Endothelial cell of umbilical vein (primary cell): ENCODE data around the gene RALB. TPM values are rescaled to one million over a fixed set of nuclear protein-coding genes. Genes with fewer than 3 reads are reported as not detected.

ENCODE experiments used
- BruUV-seq: library from RNA; stranded (reverse); fragments of 400-500 nt; replicated peaks from 2 replicates; lab custom pipeline; 2021; lab: Mats Ljungman, UMichigan
- CTCF ChIA-PET: fragments of 300-600, 350-600 bp; sonication (Branson Sonifier 250); formaldehyde crosslinking; loops from one replicate; lab custom pipeline; 2021; ENCODE audit warnings: antibody characterized with exemption, inconsistent platforms; lab: Charles Lee
- POLR2A ChIA-PET: fragments of 300-600, 350-600 bp; sonication (Branson Sonifier 250); formaldehyde crosslinking; loops from one replicate; lab custom pipeline; 2021; ENCODE audit warnings: antibody characterized with exemption, inconsistent platforms; lab: Charles Lee
- DNase-seq: peaks from one replicate; pipeline ENCODE4 v3.0.0-alpha.2; 2011; ENCODE audit warnings: low read depth, low spot score
- FAIRE-seq: peaks from 2 replicates; lab custom pipeline; 2011; peaks lifted over from hg19 to GRCh38; lab: Jason Lieb, UNC
- H2AFZ ChIP-seq: 2 replicates; pipeline ENCODE4 v1.6.0; 2012; ENCODE audit warnings: low read depth, low read length, control low read depth, inconsistent platforms
- H3K27ac ChIP-seq: 2 replicates; pipeline ENCODE4 v1.5.1; 2011; ENCODE audit warnings: low read depth, mild to moderate bottlenecking, control low read depth, low read length, moderate library complexity; ENCODE audit not compliant: insufficient read depth
- H3K27me3 ChIP-seq, 2 experiments: 2 replicates each; pipeline versions ENCODE4 v1.6.0 to v1.6.1; 2011; ENCODE audit warnings: low read length in 2 of 2, mixed read lengths in 1 of 2; ENCODE audit not compliant: control insufficient read depth in 2 of 2, insufficient read depth in 2 of 2
- H3K36me3 ChIP-seq, 2 experiments: 2 replicates in 1 of 2; 3 replicates in 1 of 2; pipeline ENCODE4 v1.5.1; 2011; ENCODE audit warnings: low read length in 2 of 2, mild to moderate bottlenecking in 1 of 2, moderate library complexity in 1 of 2; ENCODE audit not compliant: control insufficient read depth in 2 of 2, insufficient read depth in 2 of 2; ENCODE audit errors: extremely low read depth in 1 of 2
- H3K4me1 ChIP-seq: 3 replicates; pipeline ENCODE4 v1.5.1; 2011; ENCODE audit warnings: mild to moderate bottlenecking, low read length; ENCODE audit not compliant: control insufficient read depth, insufficient read depth; ENCODE audit errors: extremely low read depth
- H3K4me2 ChIP-seq: 2 replicates; pipeline ENCODE4 v1.6.1; 2011; ENCODE audit warnings: low read length, control low read depth, mixed read lengths; ENCODE audit not compliant: insufficient read depth
- H3K4me3 ChIP-seq, 3 experiments: fragments of 200-600 bp in 1 of 3; sonication (generic), shearing (Covaris generic) in 1 of 3; replicated peaks in 1 of 3; 2 replicates each; pipeline ENCODE4 v1.5.1; 2011 to 2016; ENCODE audit warnings: control low read depth in 3 of 3, low read length in 3 of 3, mild to moderate bottlenecking in 2 of 3, inconsistent platforms in 1 of 3, low read depth in 1 of 3, moderate library complexity in 1 of 3; ENCODE audit not compliant: insufficient read depth in 1 of 3
- H3K79me2 ChIP-seq: 2 replicates; pipeline ENCODE4 v1.6.0; 2012; ENCODE audit warnings: low read length, inconsistent platforms; ENCODE audit not compliant: control insufficient read depth, insufficient read depth
- H3K9ac ChIP-seq: replicated peaks from 2 replicates; pipeline ENCODE3; 2011; ENCODE audit warnings: low read length, control low read depth; ENCODE audit not compliant: insufficient read depth; ENCODE audit errors: extremely low read depth
- H3K9me1 ChIP-seq: replicated peaks from 3 replicates; pipeline ENCODE4 v1.6.0; 2011; ENCODE audit warnings: mild to moderate bottlenecking, low read length; ENCODE audit not compliant: control insufficient read depth, insufficient read depth; ENCODE audit errors: extremely low read depth
- H3K9me3 ChIP-seq: replicated peaks from 2 replicates; pipeline ENCODE4 v1.5.1; 2012; ENCODE audit warnings: low read length, inconsistent platforms; ENCODE audit not compliant: control insufficient read depth, insufficient read depth
- H4K20me1 ChIP-seq: replicated peaks from 2 replicates; pipeline ENCODE3; 2011; ENCODE audit warnings: mild to moderate bottlenecking, low read length; ENCODE audit not compliant: control insufficient read depth, insufficient read depth; ENCODE audit errors: extremely low read depth
- FOS ChIP-seq: IDR thresholded peaks from 2 replicates; pipeline ENCODE4 v1.6.1; 2011; ENCODE audit warnings: mild to moderate bottlenecking, low read length, moderate library complexity, borderline replicate concordance; ENCODE audit not compliant: insufficient read depth
- dilution Hi-C: fragments of 300-500 bp; cut with MboI; formaldehyde crosslinking; loops from one replicate; pipeline ENCODE4 v1.15.0; 2019; ENCODE audit warnings: low sequenced_read_pairs; ENCODE audit not compliant: extremely low pct_ligation_motif_present
- intact Hi-C: fragments of 100-400 bp; cut with micrococcal nuclease; formaldehyde crosslinking; loops from one replicate; pipeline ENCODE4 v1.10.0; 2022
- polyA plus RNA-seq, 4 experiments: library from polyadenylated mRNA; depleted of rRNA in 3 of 4; stranded (reverse) in 3 of 4; unstranded in 1 of 4; fragments of >200 nt; gene quantifications; 2 replicates each; pipeline versions ENCODE4 v1.2.1 to v1.2.3, GENCODE V29; 2011 to 2012; ENCODE audit warnings: missing spikeins in 1 of 4
- total RNA-seq: library from RNA; stranded (reverse); gene quantifications from 2 replicates; pipeline ENCODE4 v1.2.3, GENCODE V29; 2021
- TF ChIP-seq, protein P1 (sequence below), 2 donors: IDR thresholded peaks; 1 replicate in 1 of 2; 2 replicates in 1 of 2; pipeline ENCODE4 v1.5.1; 2011; ENCODE audit warnings: low read length in 2 of 2, mild to moderate bottlenecking in 2 of 2, moderate library complexity in 2 of 2, control low read depth in 1 of 2, inconsistent platforms in 1 of 2, low read depth in 1 of 2; ENCODE audit not compliant: insufficient read depth in 1 of 2; ENCODE audit errors: extremely low read depth in 1 of 2

The RALB gene
- total and polyA plus RNA-seq, 2 donors (not counting 3 experiments of a cell fraction or from before 2014, with no cell fraction given), result 105 to 115 TPM

DNA sequence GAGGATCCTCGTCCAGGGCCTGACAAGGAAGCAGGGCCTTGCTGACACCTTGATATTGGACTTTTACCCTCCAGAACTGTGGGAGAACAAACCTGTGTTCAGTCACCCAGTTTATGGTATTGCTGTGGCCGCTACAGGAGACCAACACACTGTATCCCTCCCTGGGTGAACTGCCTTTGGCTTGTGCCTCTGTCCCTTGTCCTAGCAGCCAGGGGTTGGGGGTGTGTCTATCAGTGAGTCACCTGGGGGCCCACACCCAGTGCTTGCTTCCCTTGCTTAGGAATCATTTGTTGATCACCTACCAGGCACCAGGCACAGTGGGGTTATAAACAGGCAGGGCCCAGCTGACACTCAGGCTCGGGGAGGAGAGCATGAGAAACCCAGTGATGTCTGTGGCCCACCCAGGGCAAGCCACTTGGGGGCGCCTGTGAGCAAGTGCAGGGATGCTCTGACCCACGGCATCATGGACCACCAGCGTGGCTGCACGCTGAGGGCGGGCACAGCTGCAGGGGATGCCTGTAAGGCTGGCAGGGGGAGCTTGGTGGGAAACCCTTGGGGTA lies 46.5 kb upstream of the RALB start:
- DNase-seq, result no peak
- H3K9me1 ChIP-seq, result no peaks in the 10 kb centered on the region
- no peak overlapping the region for H3K4me3 ChIP-seq
- no peak overlapping the region for H3K27ac ChIP-seq
- no peak overlapping the region for H2AFZ ChIP-seq
- CTCF ChIA-PET, result interaction anchor here (1.2 to 5.9 kb wide), 7 partner anchors 13 to 108 kb away, joined by 3 to 42 read pairs (median 5); partner anchors contain the start of gene TMEM185B
- BruUV-seq, result no TSS peak
- TF ChIP-seq, protein P1, sequence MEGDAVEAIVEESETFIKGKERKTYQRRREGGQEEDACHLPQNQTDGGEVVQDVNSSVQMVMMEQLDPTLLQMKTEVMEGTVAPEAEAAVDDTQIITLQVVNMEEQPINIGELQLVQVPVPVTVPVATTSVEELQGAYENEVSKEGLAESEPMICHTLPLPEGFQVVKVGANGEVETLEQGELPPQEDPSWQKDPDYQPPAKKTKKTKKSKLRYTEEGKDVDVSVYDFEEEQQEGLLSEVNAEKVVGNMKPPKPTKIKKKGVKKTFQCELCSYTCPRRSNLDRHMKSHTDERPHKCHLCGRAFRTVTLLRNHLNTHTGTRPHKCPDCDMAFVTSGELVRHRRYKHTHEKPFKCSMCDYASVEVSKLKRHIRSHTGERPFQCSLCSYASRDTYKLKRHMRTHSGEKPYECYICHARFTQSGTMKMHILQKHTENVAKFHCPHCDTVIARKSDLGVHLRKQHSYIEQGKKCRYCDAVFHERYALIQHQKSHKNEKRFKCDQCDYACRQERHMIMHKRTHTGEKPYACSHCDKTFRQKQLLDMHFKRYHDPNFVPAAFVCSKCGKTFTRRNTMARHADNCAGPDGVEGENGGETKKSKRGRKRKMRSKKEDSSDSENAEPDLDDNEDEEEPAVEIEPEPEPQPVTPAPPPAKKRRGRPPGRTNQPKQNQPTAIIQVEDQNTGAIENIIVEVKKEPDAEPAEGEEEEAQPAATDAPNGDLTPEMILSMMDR (IDR thresholded peaks at IDR 0.05; ENCODE audit: extremely low read depth in 1 of 2, insufficient read depth in 1 of 2, low read depth in 1 of 2, low read length in 2 of 2), result peak; percentile 52 to 65
- TF ChIP-seq FOS, result no peak
- H3K9ac ChIP-seq, result no peak overlapping the region
- dilution Hi-C loops (no loop called here), intact Hi-C loops (loop anchor here (1.0 to 5.0 kb wide), 2 partner anchors 107 to 476 kb away; no protein-coding TSS in a partner anchor)
- H3K79me2 ChIP-seq, result no peaks in the 10 kb centered on the region
- POLR2A ChIA-PET, result no interaction called here
- H4K20me1 ChIP-seq, result no peaks in the 10 kb centered on the region
- H3K27me3 ChIP-seq, result no peaks in the 10 kb centered on the region
- no peak for FAIRE-seq
- no peak overlapping the region for H3K4me2 ChIP-seq
- no peaks in the 10 kb centered on the region for H3K9me3 ChIP-seq
- H3K36me3 ChIP-seq, result no peaks in the 10 kb centered on the region
- no peaks in the 10 kb centered on the region for H3K4me1 ChIP-seq
